CD4-positive, alpha-beta T cell treated with Interleukin-15 for 4 hours (primary cell): Measurements from ENCODE around the gene MCRIP1.
A peak's percentile ranks its signal among the peaks of the same experiment; 100 is the strongest.

ENCODE experiments used
- DNase-seq: peaks from one replicate; pipeline ENCODE4 v3.0.0-alpha.2; 2020; ENCODE audit warnings: low spot score

MCRIP1 gene

DNA sequence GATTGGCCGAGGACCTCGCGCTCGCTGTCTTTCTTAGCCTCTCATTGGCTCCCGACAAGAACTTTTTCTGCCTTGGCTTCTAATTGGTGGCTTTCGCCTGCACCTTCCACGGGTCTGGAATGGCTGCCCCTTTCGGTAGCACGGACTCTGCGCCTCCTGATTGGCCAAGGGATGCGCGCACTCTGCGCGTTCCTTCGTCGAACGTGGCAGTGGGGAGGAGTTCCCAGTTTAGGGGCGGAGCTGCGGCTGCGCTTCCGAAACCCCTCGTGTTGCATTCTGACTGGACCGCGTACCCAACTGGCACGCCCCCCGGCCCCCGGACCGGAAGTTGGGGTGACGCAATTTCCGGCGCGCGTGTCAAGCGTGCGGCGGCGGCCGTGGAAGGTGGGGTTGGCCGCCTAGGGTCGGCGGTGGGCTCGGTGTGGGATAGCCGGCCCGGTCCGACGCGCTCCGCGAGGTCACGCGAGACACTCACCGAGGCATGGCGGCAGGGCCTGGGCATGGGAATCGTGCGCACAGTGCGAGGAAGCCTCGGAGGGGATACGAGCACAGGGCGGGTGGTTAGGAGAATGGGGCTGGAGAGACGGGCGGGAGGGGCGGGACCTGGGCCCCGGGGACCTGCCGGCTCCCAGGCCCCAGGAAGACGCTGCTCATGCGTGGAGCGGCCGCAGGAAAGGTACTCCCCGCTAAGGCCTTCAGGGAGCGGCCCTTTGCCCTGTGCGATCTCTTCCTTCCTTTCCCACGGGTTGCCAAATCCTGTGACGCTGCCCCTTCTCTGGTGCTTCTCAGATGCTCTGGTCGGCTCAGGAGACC, 27.9 kb upstream of the MCRIP1 start:
- DNase-seq: peak; percentile 100

DNA sequence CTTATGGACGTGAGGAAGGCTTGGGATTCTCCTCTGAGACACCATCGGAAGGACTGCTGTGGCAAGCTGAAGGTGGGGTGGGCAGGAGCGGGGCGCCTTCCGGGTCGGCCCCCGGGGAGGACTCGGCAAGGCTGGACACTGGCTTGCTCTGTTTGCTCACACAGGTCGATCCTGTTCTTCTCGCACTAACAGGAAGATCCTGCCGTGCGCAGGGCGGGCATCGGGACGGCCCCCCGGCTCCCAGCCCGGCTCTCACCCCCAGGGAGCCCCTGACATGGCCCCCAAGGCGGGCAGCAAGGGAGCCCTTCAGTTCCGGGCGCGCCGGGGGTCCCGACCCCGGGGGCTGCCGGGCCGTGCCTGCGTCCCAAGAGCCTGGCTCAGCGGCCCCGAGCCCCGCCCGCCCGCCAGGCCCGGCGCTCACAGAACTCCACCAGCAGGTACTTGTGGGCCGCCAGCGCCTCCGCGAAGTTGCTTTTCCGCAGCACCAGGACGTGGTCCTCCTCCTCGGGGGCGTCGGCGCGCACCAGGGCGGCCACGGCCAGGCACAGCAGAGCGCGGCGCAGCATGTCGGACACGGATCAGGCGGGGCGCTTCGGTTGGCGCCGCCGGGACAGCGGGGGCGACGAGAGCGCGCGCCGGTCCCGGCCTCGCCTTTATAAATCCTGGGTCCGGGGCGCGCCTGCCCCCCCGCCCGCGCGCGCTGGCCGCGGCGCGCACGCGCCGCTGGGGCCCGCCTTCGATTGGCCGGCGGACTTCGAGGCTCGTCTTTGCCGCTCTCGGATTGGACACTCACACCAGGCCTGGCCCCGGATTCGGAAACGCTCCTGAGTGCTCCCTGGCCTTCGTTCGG, 27.0 kb upstream of the MCRIP1 start, which contains the start of gene P4HB:
P4HB (minus strand) TSS at position 630 of the 850 bp plus-strand sequence; CDS start at position 566, 64 bp downstream.
- DNase-seq: no peak

DNA sequence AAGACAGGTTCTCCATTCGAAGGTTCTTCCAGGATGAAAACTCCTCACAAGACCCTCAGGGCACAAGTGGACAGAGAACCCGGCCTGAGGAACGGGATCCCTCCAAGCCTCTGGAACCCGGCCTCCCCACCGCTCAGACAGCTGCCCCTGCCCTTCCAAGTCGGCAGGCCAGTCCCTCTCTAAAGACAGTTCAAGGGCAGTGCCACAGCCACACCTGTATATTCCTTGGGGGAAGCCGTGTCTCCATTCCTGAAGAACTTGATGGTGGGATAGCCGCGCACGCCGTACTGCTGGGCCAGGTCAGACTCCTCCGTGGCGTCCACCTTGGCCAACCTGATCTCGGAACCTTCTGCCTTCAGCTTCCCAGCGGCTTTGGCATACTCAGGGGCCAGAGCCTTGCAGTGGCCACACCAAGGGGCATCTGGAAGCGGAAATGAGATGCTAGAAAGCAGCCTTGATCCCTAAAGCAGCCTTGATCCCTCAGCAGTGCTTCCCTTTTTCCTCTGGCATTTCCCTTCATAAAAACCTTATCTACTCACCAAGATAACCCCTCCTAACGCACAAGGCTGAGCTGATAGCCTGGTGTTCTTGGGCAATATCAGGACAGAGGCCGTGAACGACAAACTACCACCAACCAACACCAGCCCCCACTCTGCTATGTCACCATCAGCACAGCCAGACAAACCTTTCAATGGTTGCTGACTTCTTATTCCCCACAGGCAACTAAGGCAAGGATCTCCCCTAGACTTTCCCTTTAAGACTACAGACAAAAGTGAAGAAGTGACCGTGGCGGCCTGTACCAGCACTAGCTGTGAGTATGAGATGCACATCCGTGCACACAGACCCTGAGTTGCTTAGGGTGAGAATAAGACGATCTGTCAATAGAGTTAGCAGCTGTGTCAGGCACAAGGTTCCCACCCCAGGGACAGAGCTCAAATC, 26.1 kb upstream of the MCRIP1 start:
- DNase-seq: no peak

DNA sequence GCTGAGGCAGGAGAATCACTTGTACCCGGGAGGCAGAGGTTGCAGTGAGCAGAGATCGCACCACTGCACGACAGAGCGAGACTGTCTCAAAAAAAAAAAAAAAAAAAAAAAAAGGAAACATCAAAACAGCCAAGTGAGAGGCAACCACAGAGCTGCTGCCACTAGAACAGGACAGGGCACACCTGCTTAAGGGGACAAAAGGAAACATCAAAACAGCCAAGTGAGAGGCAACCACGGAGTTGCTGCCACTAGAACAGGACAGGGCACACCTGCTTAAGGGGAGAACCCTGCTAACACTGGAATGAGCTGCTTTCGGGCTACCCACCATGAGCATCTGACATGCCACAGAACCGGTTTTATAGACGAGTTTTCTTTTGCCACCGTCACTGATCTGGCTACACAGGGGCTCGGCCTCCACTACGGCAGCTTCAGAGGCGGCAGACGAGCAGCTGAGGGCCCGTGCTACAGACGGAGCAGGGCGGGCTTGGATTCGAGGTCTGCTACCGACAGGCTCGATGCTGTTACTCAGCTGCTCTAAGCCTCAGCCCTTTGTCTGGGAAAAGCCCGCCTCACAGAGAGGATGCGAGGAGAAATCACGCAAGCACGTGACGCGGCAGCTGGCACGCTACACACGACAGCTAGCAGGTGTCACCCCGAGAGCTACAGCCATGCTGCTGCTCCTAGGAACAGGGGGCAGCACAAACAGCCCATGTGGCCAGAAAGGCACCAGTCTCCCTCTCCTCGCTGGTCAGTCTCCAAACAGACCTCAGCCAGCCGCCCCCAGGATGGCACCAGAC, 25.3 kb upstream of the MCRIP1 start:
- no peak for DNase-seq

DNA sequence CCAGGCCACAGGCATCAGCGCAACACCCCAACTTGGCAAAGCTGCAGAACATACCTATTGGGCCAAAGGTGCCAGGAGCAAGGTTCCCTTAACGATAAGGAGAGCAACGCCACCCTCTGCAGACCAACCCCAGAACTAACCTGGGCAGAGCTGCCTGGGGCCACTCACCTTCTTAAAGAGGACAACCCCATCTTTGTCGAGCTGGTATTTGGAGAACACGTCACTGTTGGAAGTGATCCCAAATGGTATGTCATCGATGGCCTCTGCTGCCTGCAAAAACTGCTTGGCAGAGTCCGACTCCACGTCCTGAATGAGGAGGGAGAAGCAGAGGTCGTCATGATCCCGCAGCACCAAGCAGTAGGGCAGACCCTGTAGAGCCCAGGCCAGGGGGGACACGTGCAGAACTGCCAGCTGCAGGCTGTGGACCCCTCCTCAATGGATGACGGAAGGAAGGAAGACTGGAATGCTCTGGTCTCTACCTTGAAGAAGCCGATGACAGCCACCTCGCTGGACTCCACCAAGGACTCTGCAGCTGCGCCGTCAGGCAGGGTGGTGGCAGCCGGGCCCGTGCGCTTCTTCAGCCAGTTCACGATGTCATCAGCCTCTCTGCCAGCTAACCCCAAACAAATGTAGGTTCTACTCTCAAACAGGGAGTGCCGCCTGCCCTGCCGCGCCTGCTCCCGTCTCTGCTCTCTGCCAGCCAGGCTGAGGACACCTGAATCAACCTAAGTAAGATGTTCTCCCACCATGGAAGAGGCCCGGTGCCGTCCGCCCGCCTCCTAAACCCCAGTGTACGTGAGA, 22.1 kb upstream of the MCRIP1 start:
- DNase-seq: no peak

DNA sequence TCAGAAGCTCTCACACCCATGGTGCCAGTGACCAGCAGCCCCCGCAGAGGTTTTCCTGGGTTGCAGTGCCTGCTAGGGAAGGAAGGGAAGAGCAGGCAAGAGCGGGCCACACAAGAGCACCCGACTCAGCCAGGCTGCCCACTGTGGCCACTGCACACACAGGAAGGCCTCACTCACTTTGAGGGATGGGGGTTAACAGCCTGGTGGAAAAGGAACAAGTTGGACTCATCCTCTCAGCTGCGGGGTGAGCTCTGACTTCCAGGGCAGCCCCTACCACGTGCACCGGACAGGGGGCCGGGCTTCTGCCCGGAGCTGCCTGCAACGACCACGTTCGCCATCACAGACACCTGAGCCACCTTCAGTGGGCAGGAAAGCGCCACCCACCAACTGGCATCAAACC, 19.1 kb upstream of the MCRIP1 start:
- no peak for DNase-seq

DNA sequence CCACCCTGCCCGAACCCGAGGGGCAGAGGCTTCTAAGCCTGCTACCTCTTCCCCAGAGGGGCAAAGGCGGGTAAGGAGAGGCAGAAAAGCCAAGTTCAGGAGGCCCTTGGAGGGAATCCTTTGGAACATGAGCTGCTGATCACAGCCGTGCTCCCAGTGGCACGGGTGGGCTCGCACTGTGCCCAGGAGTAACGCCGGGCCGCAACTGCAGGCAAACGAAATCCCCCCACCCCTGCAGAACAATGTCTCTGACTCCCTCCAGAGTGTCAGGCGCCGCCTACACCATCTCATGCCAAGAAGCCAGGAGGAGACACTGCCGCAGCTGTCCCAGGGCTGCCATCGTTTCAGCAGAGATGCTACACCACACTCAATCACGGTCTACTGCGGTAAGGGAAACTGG, 18.3 kb upstream of the MCRIP1 start:
- DNase-seq: no peak

DNA sequence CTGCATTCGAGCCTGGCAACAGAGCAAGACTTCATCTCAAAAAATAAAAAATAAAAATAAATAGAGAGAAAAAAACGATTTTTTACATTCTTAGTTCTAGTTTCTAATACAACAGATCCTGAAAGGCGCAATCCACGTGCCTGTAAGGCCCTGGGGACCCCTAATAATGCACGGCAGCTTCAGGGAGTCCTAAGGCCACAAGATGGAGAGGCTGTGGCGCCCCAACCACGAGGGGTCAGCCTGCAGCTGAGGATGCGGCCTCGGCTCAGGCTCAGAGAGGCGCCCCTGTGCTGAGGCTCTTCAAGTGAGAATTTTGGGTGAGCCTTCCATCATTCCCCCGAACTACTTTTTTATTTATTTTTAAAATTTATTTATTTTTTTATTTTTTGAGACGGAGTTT, 16.4 kb upstream of the MCRIP1 start:
- DNase-seq: no peak

DNA sequence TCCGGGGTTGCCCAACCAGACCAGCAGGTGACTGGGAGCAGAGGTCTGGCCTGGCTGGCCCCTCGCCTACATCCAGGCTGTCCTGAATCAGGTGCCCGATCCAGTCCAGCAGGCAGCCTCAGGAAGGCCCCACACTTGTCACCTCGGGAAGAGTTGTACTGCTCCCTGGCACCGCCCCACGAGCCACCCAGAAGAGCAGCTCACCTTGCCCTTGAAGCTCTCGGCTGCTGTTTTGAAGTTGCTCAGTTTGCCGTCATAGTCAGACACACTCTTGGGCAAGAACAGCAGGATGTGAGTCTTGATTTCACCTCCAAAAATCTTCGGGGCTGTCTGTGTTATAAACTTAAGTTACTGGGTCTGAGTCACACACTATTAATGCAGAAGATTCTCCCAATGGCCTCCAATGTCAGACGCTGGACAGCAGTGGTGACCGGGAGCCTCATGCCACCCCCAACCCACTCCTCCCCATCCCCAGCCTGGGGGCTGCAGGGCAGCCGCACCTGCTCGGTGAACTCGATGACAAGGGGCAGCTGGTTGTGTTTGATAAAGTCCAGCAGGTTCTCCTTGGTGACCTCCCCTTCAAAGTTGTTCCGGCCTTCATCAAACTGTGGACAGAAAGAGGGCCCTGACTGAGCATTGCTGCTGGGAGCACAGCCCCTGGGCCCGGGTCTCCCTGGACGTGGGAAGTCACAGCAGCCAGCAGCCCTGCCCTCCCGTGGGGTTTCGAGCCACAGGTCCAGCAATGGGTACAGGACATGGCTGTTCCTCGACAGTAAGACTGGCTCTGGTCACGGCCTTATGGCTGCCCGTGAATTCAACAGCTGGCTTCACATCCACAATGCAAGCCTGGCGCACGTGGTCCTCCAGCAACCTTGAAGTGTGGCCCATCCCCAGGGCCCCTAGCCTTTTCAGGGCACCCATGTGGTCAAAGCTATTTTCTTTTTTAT, 13.9 kb upstream of the MCRIP1 start:
- no peak for DNase-seq

DNA sequence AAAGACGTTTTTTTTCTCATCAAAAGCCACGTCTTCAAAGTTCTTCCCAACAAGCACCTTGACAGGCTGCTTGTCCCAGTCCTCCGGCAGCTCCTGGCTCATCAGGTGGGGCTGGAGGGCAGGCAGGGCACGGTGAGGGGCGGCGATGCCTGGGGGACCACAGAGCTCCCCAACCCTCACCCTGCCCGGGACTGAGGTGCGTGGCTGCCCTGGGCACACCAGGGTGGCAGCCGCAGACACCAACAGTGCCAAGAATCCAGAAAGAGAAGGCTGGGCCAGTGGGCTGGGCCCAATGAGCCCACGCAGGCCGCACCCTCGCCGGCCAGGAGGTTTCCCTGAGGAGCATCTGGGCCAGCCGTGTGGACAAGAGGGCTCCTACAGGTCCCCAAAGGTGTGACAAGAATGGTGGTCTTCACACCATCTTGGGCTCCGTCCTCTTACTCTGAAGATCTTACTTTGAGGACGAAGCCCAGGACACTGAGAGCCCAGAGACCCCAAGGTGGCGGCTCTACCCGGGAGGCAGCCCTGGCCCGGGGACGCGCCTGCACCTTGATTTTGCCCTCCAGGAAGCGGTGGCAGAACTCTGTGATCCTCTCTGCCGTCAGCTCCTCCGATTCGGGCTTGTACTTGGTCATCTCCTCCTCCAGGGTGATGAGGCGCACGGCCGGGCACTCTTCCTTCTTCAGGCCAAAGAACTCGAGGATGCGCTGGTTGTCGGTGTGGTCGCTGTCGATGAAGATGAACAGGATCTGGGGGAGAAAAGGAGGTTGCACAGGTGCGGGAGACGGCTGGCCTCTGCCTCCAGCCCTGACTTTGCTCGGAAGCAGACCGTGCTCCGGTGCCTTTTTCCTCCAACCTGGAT, 13.0 kb upstream of the MCRIP1 start:
- DNase-seq: no peak

DNA sequence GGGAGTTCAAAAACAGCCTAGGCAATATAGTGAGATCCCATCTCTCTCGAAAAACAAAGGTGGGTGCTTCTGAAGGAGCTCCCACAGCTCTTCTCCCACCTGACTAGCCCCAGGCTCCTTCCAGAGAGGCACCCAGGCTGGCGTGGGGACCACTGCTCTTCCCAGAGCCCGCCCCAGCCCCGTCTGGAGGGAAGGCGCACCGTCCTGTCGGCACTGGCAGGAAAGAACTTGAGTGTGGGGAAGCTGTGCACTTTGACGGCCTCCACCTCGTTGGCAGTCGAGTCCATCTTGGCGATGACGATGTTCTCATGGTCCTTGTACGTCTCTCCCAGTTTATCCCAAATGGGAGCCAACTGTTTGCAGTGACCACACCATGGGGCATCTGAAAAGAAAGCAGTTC, 12.3 kb upstream of the MCRIP1 start:
- no peak for DNase-seq

DNA sequence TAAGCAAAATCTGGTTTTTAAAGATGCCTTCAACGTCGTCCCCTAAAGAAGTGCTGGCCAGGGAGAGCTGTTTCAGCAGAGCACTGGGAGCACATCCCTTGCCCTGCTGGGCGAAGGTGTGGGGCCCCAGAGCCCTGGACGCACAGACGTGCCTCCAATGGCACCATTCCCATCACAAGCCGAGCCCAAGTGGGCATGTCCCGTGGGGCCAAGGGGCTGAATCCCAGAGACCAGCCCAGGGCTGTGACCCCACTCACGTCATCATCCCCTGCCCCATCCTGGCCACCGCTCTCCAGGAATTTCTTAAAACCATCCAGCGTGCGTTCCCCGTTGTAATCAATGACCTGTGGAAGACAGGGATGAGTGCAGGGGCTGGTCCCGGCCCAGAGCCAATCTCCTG, 11.8 kb upstream of the MCRIP1 start:
- no peak for DNase-seq

DNA sequence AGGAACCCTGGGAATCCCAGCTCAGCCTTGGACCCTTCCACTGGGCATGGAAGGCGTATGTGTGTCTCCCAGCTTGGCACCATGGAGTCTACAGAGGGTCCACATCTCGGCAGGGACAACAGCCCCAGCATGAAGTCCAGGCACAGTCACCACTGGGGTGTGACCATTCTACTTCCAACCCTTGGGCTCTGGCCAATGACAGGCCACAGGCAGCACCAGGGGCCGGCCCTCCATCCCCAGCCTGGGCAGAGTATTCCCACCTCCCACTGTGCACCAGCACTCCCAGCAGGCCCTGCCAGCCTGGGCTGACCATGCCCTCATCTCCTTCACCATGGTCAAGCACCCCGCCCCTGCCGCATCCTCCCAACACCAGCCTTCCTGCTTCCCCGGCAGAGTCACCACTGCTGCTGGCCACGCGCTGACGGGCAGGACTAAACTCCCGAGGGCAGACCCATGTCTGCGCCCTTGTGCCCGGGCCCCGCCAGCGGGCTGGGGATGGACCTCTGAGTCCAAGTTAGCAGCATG, 11.3 kb upstream of the MCRIP1 start:
- DNase-seq: no peak

DNA sequence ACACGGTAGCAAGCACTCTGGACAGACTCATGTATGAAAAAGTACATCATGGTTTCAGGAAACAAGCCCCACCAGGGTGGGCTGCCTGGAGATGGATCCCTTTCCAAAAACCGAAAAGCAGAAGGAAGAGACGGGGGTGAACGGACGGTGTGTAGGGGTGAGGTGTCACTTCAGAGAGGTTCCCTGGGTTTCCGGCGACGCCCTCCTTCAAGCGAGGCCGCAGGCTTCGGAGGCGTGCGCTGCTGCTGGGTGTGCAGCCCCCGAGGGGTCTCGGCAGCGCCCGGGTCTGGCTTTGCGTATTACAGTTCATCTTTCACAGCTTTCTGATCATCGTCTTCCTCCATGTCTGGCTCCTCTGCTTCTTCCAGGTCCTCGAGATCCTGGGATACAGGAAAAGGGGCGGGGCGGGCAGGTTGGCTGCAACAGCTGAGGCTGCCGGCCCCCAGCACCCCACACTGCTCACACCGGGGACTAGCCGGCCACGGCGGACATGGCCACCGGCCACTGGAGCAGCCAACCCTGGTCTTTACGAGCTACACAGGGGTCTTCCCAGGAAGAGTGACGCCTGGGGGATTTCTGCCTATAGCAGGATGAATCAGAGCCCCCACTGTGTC, 10.7 kb upstream of the MCRIP1 start:
- DNase-seq: no peak

DNA sequence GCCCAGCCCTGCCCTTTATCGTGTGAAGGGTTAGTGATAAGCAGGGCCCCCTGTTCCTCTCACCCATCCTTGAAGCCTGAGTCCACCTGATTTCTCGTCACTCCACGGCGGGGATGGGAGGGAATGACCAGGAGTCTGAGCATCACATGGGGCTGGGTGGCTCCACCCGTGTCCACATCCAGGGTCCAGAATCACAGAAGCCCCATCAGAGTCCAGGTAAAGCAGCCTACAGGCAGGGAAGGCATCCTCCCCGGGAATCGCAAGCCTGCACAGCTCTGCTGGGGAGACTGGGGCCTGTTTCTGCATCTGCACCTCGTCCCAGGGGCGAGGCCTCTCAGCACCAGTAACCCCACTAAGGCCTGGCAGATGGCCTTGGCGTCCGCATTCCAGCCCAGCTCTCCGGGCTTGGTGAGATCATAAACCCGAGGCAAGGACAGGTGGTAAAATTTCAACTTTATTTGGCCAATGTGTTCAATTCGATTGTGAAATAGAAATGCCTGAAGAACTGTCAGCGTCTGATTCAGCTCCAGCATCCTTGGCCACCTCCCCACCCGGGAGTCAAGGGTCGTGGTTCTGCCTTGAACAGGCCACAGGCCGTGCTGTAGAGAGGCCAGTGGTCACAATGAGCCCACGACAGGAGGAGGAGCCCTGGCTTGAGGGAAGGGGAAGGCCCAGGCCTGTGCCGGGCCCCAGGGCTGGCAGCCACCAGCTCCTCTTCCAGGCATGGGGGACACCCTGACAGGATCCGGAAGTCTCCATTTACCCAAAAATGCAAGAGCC, 9.8 kb upstream of the MCRIP1 start:
- no peak for DNase-seq

DNA sequence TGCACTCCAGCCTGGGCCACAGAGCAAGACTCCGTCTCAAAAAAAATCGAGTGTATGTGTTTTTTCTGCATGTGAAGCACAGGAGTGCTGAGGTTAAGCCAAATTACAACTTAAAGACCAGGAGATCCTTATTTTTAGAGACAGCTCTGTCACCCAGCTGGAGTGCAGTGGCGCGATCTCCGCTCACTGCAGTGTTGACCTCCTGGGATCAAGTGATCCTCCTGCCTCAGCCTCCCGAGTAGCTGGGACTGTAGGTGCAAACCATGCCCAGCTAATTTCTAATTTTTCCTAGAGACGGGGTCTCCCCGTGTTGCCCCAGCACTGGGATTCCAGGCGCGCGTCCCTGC, 9.3 kb upstream of the MCRIP1 start:
- DNase-seq: no peak

DNA sequence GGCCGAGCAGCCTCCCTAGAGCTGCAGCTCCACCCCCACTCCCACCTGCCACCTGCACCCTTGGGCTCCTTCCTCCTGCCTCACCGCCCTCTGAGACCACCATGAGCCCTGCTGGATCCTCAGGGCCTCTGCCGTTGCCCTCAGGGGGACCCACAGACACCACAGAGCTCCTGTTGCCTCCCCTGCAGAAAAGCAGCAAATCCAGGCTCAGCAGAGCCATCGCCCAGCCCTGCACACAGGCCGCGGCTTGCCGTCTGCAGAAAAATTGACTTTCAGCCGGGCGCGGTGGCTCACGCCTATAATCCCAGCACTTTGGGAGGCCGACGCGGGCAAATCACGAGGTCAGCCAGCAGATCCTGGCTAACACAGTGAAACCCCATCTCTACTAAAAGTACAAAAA, 8.8 kb upstream of the MCRIP1 start:
- no peak for DNase-seq
